Measurements from ENCODE around the gene SLC24A5. TPM values are rescaled to one million over a fixed set of nuclear protein-coding genes. Genes with fewer than 3 reads are reported as not detected.

SLC24A5 gene
- total and polyA plus RNA-seq, 9 of the 15 experiments (the other 6 are each of a cell fraction or from before 2014, with no cell fraction given), result not detected

DNA sequence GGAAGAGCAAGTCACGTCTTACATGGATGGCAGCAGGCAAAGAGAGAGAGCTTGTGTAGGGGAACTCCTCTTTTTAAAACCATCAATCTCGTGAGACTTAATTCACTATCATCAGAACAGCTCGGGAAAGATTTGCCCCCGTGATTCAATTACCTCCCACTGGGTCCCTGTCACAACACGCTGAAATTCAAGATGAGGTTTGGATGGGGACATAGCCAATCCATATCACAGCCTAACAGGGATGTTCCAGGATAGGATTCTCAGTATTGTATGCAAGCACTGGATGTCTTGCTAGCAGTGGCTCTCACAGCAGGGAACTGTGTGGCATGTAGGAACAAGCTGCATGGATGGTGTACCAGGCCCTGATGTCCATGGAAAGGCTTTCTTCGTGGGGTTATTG is 47.8 kb upstream of the SLC24A5 start (continued):
- TF ChIP-seq SAFB (IDR thresholded peaks at IDR 0.05; ENCODE audit: borderline replicate concordance, low read depth, low read length), result no peak
- no peak for TF ChIP-seq XRCC5 (IDR thresholded peaks at IDR 0.05; ENCODE audit: low read depth, low read length)
- no peak for TF ChIP-seq ETS2 (tag; IDR thresholded peaks at IDR 0.05; ENCODE audit: borderline replicate concordance, poor library complexity, severe bottlenecking)
- no peak for TF ChIP-seq ZNF696 (CRISPR knock-in tag; conservative IDR thresholded peaks at IDR 0.05)
- TF ChIP-seq, protein P1, sequence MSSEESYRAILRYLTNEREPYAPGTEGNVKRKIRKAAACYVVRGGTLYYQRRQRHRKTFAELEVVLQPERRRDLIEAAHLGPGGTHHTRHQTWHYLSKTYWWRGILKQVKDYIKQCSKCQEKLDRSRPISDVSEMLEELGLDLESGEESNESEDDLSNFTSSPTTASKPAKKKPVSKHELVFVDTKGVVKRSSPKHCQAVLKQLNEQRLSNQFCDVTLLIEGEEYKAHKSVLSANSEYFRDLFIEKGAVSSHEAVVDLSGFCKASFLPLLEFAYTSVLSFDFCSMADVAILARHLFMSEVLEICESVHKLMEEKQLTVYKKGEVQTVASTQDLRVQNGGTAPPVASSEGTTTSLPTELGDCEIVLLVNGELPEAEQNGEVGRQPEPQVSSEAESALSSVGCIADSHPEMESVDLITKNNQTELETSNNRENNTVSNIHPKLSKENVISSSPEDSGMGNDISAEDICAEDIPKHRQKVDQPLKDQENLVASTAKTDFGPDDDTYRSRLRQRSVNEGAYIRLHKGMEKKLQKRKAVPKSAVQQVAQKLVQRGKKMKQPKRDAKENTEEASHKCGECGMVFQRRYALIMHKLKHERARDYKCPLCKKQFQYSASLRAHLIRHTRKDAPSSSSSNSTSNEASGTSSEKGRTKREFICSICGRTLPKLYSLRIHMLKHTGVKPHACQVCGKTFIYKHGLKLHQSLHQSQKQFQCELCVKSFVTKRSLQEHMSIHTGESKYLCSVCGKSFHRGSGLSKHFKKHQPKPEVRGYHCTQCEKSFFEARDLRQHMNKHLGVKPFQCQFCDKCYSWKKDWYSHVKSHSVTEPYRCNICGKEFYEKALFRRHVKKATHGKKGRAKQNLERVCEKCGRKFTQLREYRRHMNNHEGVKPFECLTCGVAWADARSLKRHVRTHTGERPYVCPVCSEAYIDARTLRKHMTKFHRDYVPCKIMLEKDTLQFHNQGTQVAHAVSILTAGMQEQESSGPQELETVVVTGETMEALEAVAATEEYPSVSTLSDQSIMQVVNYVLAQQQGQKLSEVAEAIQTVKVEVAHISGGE (CRISPR knock-in tag; IDR thresholded peaks at IDR 0.05), result no peak
- no peak for TF ChIP-seq HDAC2 (IDR thresholded peaks at IDR 0.05)

DNA sequence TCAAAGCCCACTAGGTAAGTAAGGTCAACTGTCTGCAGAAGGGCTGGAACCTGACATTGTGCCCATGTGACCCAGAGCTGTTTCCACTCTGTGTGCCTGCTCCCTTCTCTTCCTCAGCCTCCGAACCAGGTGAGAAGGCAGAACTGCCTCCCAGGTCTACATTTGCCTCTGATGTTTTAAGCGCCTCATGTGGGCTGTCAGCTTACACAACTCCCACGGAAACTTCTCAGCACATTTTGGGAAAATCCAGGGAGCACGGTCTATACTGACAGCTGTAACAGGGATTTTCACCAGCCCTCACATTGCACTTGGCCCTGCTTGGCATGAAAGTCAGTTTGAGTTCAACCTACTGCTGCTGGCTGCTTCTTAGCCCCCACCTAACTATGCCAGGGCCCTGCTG is 46.9 kb upstream of the SLC24A5 start:
- 0% methylated on average over 4 of the region's 4 CpGs for WGBS (ENCODE audit: insufficient coverage, low coverage, missing lambda C conversion rate)
- FAIRE-seq (no peak), DNase-seq (ENCODE audit: extremely low read depth in 1 of 4, low spot score in 3 of 4) (no peak), ATAC-seq (no peak)
- no peaks in the 10 kb centered on the region for H3K4me1 ChIP-seq (replicated peaks in 1 of 2; ENCODE audit: control insufficient read depth in 2 of 2, insufficient read depth in 2 of 2, low read length in 2 of 2)
- H3K4me2 ChIP-seq (ENCODE audit: insufficient read depth, low read length), result no peak overlapping the region
- H3K27me3 ChIP-seq (ENCODE audit: control insufficient read depth in 2 of 2, insufficient read depth in 2 of 2, low read length in 2 of 2), result no peaks in the 10 kb centered on the region
- H3K36me3 ChIP-seq (ENCODE audit: control insufficient read depth, insufficient read depth, low read length), result no peaks in the 10 kb centered on the region
- intact Hi-C loops (cut with micrococcal nuclease) (no loop called here), in situ Hi-C loops (cut with MboI) (no loop called here)
- H3K9ac ChIP-seq (ENCODE audit: insufficient read depth in 1 of 2, low read depth in 2 of 2, low read length in 2 of 2), result no peak overlapping the region
- POLR2A ChIA-PET, result interaction anchor here (0.7 kb wide), 1 partner anchor 8 kb away, joined by 3 read pairs; no protein-coding TSS in a partner anchor
- no TSS peak for BruUV-seq (replicated peaks)
- TF ChIP-seq NFRKB (IDR thresholded peaks at IDR 0.05; ENCODE audit: low read depth) (no peak), GATAD2A (IDR thresholded peaks at IDR 0.05) (no peak)
- no peaks in the 10 kb centered on the region for H3K9me1 ChIP-seq (ENCODE audit: control insufficient read depth, insufficient read depth, low read length)
- H2AFZ ChIP-seq (ENCODE audit: low read depth, low read length), result no peak overlapping the region
- no peaks in the 10 kb centered on the region for H3K9me3 ChIP-seq (replicated peaks; ENCODE audit: control insufficient read depth, insufficient read depth, low read depth, low read length)
- H3K4me3 ChIP-seq, result no peak overlapping the region
- no peaks in the 10 kb centered on the region for H3K79me2 ChIP-seq (ENCODE audit: control insufficient read depth, insufficient read depth, low read length)
- H3K27ac ChIP-seq (ENCODE audit: extremely low read depth, low read depth, low read length), result no peak overlapping the region
- CTCF ChIA-PET (ENCODE audit: low intra/inter-chr PET ratio), result no interaction called here
- no peaks in the 10 kb centered on the region for H4K20me1 ChIP-seq (replicated peaks; ENCODE audit: control insufficient read depth, insufficient read depth, low read length)

Measured in K562 (cell line).